Left lung (tissue), 10 donors: ENCODE data around the gene BCO2. TPM values are rescaled to one million over a fixed set of nuclear protein-coding genes. Genes with fewer than 3 reads are reported as not detected.

ENCODE experiments used
- ATAC-seq: fragments of 200-7000 bp; cut with Tn5 transposase; one replicate; pipeline ENCODE4 v1.9.1; 2020; ENCODE audit warnings: moderate library complexity
- DNase-seq, 4 donors: peaks; one replicate each; pipeline ENCODE4 v3.0.0-alpha.2; 2013 to 2020
- H3K27ac ChIP-seq, 2 donors: fragments of 200-600 bp; sonication (generic) in 1 of 2; one replicate each; pipeline versions ENCODE4 v1.5.0 to v1.8.0; 2020 to 2021
- H3K27me3 ChIP-seq, 2 donors: fragments of 200-600 bp; sonication (generic) in 1 of 2; one replicate each; pipeline versions ENCODE4 v1.5.0 to v1.8.0; 2020 to 2021
- H3K36me3 ChIP-seq, 2 donors: fragments of 200-600 bp; sonication (generic) in 1 of 2; one replicate each; pipeline versions ENCODE4 v1.5.0 to v1.8.0; 2020 to 2021
- H3K4me1 ChIP-seq, 2 donors: fragments of 200-600 bp; one replicate each; pipeline ENCODE4 v1.8.0; 2021
- H3K4me3 ChIP-seq, 2 donors: fragments of 200-600 bp; sonication (generic) in 1 of 2; one replicate each; pipeline versions ENCODE4 v1.5.0 to v1.8.0; 2020 to 2021; ENCODE audit warnings: mild to moderate bottlenecking in 1 of 2
- H3K9me3 ChIP-seq, 2 donors: fragments of 200-600 bp; sonication (generic) in 1 of 2; one replicate each; pipeline versions ENCODE4 v1.5.0 to v1.8.0; 2020 to 2021
- intact Hi-C, 2 donors: fragments of 100-400 bp; cut with DNase I; formaldehyde crosslinking; loops; one replicate each; pipeline versions ENCODE4 v1.11.2 to v1.14.2; 2022
- polyA plus RNA-seq, 6 donors: library from polyadenylated mRNA; unstranded; fragments of 120-200 nt; gene quantifications; one replicate each; pipeline ENCODE4 v1.2.1, GENCODE V29; 2013; ENCODE audit not compliant: insufficient read length in 6 of 6
- total RNA-seq, 2 donors: library from RNA; stranded (reverse); fragmentation: NEBNext Ultra II Directional; extraction: Animal tissue kit (Norgen Biotek cat#: 25700); gene quantifications; one replicate each; pipeline ENCODE4 v1.2.1, GENCODE V29; 2021
- TF ChIP-seq, protein P1 (sequence below), 2 donors: fragments of 200-600 bp; sonication (generic) in 1 of 2; IDR thresholded peaks; one replicate each; pipeline versions ENCODE4 v1.5.0 to v1.8.0; 2021; ENCODE audit warnings: antibody characterized with exemption in 2 of 2
- donor health status: DM: no; HTN: yes; CAD: no.
- donor health status: DM: no; HTN: no; CAD: no.

BCO2 gene
- total and polyA plus RNA-seq, 8 donors: 3.3 to 11.8 (median 9.4) TPM

DNA sequence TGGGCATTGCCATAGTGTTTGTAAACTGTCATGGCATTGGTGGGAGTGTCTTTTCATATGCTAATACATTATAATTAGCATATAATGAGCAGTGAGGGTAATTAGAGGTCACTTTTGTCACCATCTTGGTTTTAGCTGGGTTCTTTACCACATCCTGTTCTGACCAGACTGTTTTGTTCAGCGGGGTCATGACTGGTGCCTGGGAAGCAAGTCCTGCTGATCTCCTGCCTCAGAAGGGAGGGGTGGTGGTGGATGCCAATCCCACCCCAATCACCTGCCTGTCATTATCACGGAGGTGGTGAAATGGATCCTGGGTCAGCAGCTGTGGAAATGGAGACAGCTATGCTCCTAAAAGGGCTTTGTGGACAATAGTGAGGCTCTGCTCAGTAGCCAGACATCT lies 42.6 kb upstream of the BCO2 start:
- no peak for ATAC-seq

DNA sequence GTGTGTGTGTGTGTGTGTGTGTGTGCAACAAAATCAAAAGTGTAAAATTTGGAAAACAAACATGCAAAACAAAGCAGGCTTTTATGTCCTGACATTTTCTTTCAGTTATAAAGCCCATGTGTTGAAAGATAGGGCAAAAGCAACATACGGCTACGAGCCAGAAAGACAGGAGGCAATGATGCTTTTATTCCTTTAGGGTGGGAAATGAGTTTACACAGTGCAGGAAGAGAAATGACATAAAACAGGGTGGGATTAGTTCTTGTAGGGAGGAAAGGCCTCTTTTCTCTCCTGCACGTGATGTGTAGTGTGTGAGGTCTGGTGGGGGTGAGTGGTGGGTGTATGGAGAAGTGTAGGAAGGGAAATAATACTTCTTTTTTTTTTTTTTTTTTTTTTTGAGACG lies 40.8 kb upstream of the BCO2 start:
- TF ChIP-seq, protein P1, sequence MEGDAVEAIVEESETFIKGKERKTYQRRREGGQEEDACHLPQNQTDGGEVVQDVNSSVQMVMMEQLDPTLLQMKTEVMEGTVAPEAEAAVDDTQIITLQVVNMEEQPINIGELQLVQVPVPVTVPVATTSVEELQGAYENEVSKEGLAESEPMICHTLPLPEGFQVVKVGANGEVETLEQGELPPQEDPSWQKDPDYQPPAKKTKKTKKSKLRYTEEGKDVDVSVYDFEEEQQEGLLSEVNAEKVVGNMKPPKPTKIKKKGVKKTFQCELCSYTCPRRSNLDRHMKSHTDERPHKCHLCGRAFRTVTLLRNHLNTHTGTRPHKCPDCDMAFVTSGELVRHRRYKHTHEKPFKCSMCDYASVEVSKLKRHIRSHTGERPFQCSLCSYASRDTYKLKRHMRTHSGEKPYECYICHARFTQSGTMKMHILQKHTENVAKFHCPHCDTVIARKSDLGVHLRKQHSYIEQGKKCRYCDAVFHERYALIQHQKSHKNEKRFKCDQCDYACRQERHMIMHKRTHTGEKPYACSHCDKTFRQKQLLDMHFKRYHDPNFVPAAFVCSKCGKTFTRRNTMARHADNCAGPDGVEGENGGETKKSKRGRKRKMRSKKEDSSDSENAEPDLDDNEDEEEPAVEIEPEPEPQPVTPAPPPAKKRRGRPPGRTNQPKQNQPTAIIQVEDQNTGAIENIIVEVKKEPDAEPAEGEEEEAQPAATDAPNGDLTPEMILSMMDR (IDR thresholded peaks at IDR 0.05): no peak
- ATAC-seq (no peak), DNase-seq (no peak)
- H3K27me3 ChIP-seq: no peaks in the 10 kb centered on the region
- H3K27ac ChIP-seq: no peak overlapping the region
- peaks cover 0 to 3% of the 10 kb centered on the region in 2 donors for H3K4me1 ChIP-seq
- no peaks in the 10 kb centered on the region for H3K9me3 ChIP-seq
- no peak overlapping the region for H3K4me3 ChIP-seq
- H3K36me3 ChIP-seq: no peaks in the 10 kb centered on the region
- intact Hi-C loops: no loop called here

More for the DNA sequence above, 42.6 kb upstream of the BCO2 start:
- no peak for DNase-seq
- H3K27ac ChIP-seq: no peak overlapping the region
- TF ChIP-seq, protein P1 (IDR thresholded peaks at IDR 0.05): no peak
- intact Hi-C loops: no loop called here
- no peaks in the 10 kb centered on the region for H3K27me3 ChIP-seq
- peaks cover 4 to 11% of the 10 kb centered on the region in 2 donors for H3K4me1 ChIP-seq
- H3K4me3 ChIP-seq: no peak overlapping the region
- H3K36me3 ChIP-seq: no peaks in the 10 kb centered on the region
- no peaks in the 10 kb centered on the region for H3K9me3 ChIP-seq

DNA sequence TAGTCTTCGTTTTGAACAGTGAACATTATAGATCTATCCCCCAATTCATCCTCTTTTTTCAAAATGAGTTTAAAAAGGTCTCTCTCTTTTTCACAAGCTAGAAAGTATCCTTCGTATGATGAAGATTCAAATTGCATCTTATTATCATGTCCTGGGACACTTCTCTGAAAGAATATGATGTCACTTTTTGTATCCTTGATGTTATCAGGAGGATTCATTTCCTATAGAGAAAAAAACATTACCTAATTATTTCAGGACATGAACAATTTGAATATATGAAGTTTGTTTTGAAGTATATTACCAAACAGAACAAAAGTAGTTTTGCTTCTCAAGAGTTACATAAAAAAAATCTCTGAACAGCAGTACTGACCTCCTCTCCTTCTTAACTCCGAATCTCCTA lies 31.7 kb upstream of the BCO2 start:
- H3K9me3 ChIP-seq: peaks cover 0 to 16% of the 10 kb centered on the region in 2 donors
- DNase-seq (no peak), ATAC-seq (no peak)
- H3K4me3 ChIP-seq: no peak overlapping the region
- H3K4me1 ChIP-seq: no peaks in the 10 kb centered on the region
- no peak overlapping the region for H3K27ac ChIP-seq
- H3K27me3 ChIP-seq: no peaks in the 10 kb centered on the region
- peaks cover 0 to 51% of the 10 kb centered on the region in 2 donors for H3K36me3 ChIP-seq
- intact Hi-C loops: no loop called here
- TF ChIP-seq, protein P1 (IDR thresholded peaks at IDR 0.05): no peak

DNA sequence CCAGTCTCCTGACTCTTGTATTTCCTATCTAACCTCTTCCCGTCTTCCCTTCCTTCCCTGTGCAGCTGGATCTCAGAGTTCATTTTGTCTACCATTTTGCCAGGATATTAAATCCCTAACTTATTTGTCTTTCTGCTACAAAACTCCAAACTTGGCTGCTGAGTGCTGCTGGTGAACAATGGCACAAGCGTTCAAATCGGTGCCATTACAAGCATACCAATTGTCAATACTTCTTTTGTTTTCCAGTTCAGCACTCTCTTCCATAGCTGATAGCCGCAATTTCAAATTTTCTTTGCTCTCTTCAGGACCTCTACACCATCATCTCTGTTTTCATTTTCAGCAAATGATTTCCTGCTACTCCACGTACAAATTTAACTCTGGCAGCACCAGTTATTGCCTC lies 24.8 kb upstream of the BCO2 start:
- Histone ChIP-seq H3K36me3 (peaks cover 0 to 48% of the 10 kb centered on the region in 2 donors), H3K27me3 (no peaks in the 10 kb centered on the region), H3K27ac (no peak overlapping the region), H3K9me3 (no peaks in the 10 kb centered on the region), H3K4me3 (no peak overlapping the region), H3K4me1 (no peaks in the 10 kb centered on the region)
- intact Hi-C loops: no loop called here
- no peak for DNase-seq
- TF ChIP-seq, protein P1 (IDR thresholded peaks at IDR 0.05): no peak
- no peak for ATAC-seq

DNA sequence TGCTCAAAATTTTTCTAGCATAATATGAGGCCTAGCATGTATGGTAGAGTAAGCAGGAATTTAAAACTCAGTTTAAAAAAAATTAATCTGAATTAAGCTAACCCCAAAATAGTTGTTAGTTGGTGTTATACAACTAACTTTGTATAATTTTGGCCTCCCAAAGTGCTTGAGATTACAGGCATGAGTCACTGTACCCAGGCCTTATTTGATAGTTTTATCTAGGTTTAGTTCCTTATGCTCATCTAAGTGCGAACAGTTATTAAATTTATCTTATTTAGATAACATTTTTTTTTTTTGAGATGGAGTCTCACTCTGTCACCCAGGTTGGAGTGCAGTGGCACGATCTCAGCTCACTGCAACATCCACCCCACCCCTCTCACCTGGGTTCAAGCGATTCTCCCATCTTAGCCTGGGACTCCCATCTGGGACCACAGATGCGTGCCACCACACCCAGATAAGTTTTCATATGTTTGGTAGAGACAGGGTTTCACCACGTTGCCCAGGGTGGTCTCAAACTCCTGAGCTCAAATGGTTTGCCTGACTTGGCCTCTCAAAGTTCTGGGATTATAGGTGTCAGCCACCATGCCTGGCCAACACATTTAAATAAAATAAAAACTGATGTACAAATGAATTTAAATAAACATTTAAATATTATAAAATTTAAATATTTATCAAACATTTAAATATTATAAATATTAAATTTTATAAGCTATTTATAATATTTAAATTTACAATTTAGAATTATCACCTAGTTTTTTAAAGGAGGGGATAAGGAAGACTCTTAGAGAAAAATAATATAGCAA lies 19.0 kb upstream of the BCO2 start:
- Histone ChIP-seq H3K9me3 (no peaks in the 10 kb centered on the region), H3K27ac (peak overlapping the region in 1 of 2 donors; percentile 62), H3K27me3 (no peaks in the 10 kb centered on the region), H3K36me3 (peaks cover 0 to 31% of the 10 kb centered on the region in 2 donors), H3K4me3 (no peak overlapping the region), H3K4me1 (peaks cover 0 to 31% of the 10 kb centered on the region in 2 donors)
- ATAC-seq (no peak), DNase-seq (no peak)
- TF ChIP-seq, protein P1 (IDR thresholded peaks at IDR 0.05): no peak
- intact Hi-C loops: no loop called here
